Measurements from ENCODE around the gene DNAJB9.

GRCh38 chr7:108589874-108590273 is 20.2 kb downstream of the DNAJB9 start:
- TF ChIP-seq CTCF (IDR thresholded peaks at IDR 0.05; ENCODE audit: poor library complexity) (no peak), EZH2 (IDR thresholded peaks at IDR 0.05; ENCODE audit: borderline replicate concordance) (no peak), EZH2phosphoT487 (IDR thresholded peaks at IDR 0.05; ENCODE audit: low read depth, severe bottlenecking, unreplicated experiment) (no peak)

All from hepatocyte (in vitro differentiated cells).